ENCODE data around the gene WDR18. TPM values are rescaled to one million over a fixed set of nuclear protein-coding genes. Genes with fewer than 3 reads are reported as not detected.

The WDR18 gene
- total and polyA plus RNA-seq, 2 of the 4 experiments (the other 2 are of a cell fraction): 37.1 to 56.9 TPM

DNA sequence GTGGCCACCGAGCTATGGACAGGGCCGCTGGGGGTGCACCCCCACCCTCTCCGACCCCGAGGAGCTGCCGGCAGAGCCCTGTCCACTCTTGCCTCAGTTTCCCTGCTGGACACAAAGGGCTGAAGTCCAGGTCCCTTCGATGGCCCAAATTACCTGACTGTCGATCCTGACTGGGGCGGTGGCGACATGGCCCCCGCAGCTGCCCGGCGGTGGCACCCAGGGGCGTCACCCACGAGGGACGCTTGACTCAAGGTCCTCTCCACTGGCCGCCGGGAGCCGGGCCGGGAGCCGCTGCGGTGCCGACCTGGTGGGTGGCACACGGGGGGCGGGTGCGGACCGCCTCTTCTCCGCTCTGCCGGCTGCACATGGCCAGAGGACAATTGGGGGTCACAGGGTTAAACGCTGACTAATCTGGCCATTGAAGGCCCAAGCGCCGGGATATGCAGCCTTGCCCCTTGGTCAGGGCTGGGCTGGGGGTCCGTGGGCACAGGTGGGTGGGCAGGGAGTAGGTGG lies 42.0 kb upstream of the WDR18 start:
- no peak overlapping the region for H2BK120ac ChIP-seq (ENCODE audit: low read depth, low read length)
- POLR2A ChIA-PET (ENCODE audit: unreplicated experiment): no interaction called here
- no peaks in the 10 kb centered on the region for H3K9me3 ChIP-seq (ENCODE audit: control insufficient read depth, insufficient read depth, low read length)
- intact Hi-C loops (cut with micrococcal nuclease): no loop called here
- no peak overlapping the region for H3K4ac ChIP-seq (ENCODE audit: low read depth, low read length)
- no peak overlapping the region for H2AK5ac ChIP-seq (ENCODE audit: low read depth, low read length)
- H3K79me1 ChIP-seq (ENCODE audit: low read depth in 1 of 2, low read length in 2 of 2): peaks cover 17 to 79% of the 10 kb centered on the region in 2 experiments
- no peak overlapping the region for H2BK20ac ChIP-seq (ENCODE audit: low read depth, low read length)
- WGBS, 2 experiments (ENCODE audit: extremely low coverage in 2 of 2, insufficient read length in 1 of 2): 92% methylated on average over 12 of the region's 32 CpGs; no CpG with 5 or more reads in 1 of the 2 experiments
- no peak overlapping the region for H4K5ac ChIP-seq (ENCODE audit: low read depth, low read length)
- dilution Hi-C loops (cut with HindIII; ENCODE audit: low sequenced_read_pairs, unreplicated experiment): no loop called here
- H4K8ac ChIP-seq (ENCODE audit: low read depth in 2 of 2, low read length in 2 of 2): no peak overlapping the region
- ATAC-seq (ENCODE audit: low read depth) (no peak), DNase-seq (no peak)
- H3K9ac ChIP-seq (ENCODE audit: low read depth, low read length): no peak overlapping the region
- no peaks in the 10 kb centered on the region for H3K27me3 ChIP-seq (ENCODE audit: control insufficient read depth, insufficient read depth, low read length)
- no peak overlapping the region for H4K91ac ChIP-seq (ENCODE audit: insufficient read depth, low read depth, low read length)
- H4K20me1 ChIP-seq (ENCODE audit: insufficient read depth, low read length): peaks cover 91% of the 10 kb centered on the region
- H3K23ac ChIP-seq (ENCODE audit: low read depth, low read length): no peak overlapping the region
- H2AFZ ChIP-seq (replicated peaks; ENCODE audit: low read length, poor library complexity): no peak overlapping the region
- H3K9me1 ChIP-seq (ENCODE audit: insufficient read depth, low read length): peaks cover 15% of the 10 kb centered on the region
- H3K18ac ChIP-seq (ENCODE audit: low read depth, low read length): no peak overlapping the region
- H3K27ac ChIP-seq (ENCODE audit: insufficient read depth, low read length): no peak overlapping the region
- H2AK9ac ChIP-seq (replicated peaks; ENCODE audit: low read depth, low read length, poor library complexity): peak overlapping the region; percentile 65
- CTCF ChIA-PET: no interaction called here
- H3K14ac ChIP-seq (replicated peaks; ENCODE audit: low read depth, low read length): no peak overlapping the region
- H3K4me1 ChIP-seq (ENCODE audit: control insufficient read depth, insufficient read depth, low read length): peaks cover 9% of the 10 kb centered on the region; the same call in 1 of the 2 replicates
- H3K4me3 ChIP-seq (ENCODE audit: insufficient read depth, low read depth, low read length): no peak overlapping the region
- no peak overlapping the region for H3K56ac ChIP-seq (ENCODE audit: extremely low read depth, insufficient read depth, low read length)
- peaks cover 47% of the 10 kb centered on the region for H3K36me3 ChIP-seq (ENCODE audit: control insufficient read depth, insufficient read depth, low read length)
- in situ Hi-C loops (cut with MboI; ENCODE audit: low sequenced_read_pairs): no loop called here
- TF ChIP-seq RCOR1 (IDR thresholded peaks at IDR 0.05; ENCODE audit: insufficient replicate concordance, low read length) (no peak), ELK1 (IDR thresholded peaks at IDR 0.05; ENCODE audit: borderline replicate concordance, low read depth, low read length) (no peak), CEBPB (IDR thresholded peaks at IDR 0.05; ENCODE audit: low read depth, low read length) (no peak), MAZ (IDR thresholded peaks at IDR 0.05; ENCODE audit: borderline replicate concordance, low read depth, low read length) (no peak), NFE2L2 (IDR thresholded peaks at IDR 0.05; ENCODE audit: low read depth, low read length) (no peak), BHLHE40 (IDR thresholded peaks at IDR 0.05; ENCODE audit: low read depth, low read length) (no peak), CHD1 (IDR thresholded peaks at IDR 0.05; ENCODE audit: low read depth, low read length) (no peak), FOS (IDR thresholded peaks at IDR 0.05; ENCODE audit: low read depth, low read length) (no peak), MXI1 (IDR thresholded peaks at IDR 0.05; ENCODE audit: borderline replicate concordance, low read depth, low read length) (no peak), RAD21 (IDR thresholded peaks at IDR 0.05; ENCODE audit: low read length) (no peak), SMC3 (IDR thresholded peaks at IDR 0.05; ENCODE audit: low read depth, low read length) (no peak), POLR2A (IDR thresholded peaks at IDR 0.05; ENCODE audit: low read depth, low read length) (no peak), RFX5 (IDR thresholded peaks at IDR 0.05; ENCODE audit: low read depth, low read length) (no peak), MAFK (IDR thresholded peaks at IDR 0.05; ENCODE audit: low read depth, low read length) (no peak)
- TF ChIP-seq, protein P1, sequence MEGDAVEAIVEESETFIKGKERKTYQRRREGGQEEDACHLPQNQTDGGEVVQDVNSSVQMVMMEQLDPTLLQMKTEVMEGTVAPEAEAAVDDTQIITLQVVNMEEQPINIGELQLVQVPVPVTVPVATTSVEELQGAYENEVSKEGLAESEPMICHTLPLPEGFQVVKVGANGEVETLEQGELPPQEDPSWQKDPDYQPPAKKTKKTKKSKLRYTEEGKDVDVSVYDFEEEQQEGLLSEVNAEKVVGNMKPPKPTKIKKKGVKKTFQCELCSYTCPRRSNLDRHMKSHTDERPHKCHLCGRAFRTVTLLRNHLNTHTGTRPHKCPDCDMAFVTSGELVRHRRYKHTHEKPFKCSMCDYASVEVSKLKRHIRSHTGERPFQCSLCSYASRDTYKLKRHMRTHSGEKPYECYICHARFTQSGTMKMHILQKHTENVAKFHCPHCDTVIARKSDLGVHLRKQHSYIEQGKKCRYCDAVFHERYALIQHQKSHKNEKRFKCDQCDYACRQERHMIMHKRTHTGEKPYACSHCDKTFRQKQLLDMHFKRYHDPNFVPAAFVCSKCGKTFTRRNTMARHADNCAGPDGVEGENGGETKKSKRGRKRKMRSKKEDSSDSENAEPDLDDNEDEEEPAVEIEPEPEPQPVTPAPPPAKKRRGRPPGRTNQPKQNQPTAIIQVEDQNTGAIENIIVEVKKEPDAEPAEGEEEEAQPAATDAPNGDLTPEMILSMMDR (conservative IDR thresholded peaks at IDR 0.05; ENCODE audit: low read depth, low read length): no peak
- TF ChIP-seq, protein P2, sequence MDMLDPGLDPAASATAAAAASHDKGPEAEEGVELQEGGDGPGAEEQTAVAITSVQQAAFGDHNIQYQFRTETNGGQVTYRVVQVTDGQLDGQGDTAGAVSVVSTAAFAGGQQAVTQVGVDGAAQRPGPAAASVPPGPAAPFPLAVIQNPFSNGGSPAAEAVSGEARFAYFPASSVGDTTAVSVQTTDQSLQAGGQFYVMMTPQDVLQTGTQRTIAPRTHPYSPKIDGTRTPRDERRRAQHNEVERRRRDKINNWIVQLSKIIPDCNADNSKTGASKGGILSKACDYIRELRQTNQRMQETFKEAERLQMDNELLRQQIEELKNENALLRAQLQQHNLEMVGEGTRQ (IDR thresholded peaks at IDR 0.05; ENCODE audit: low read depth, low read length): no peak
- BruUV-seq (replicated peaks): no TSS peak
- H2BK15ac ChIP-seq (ENCODE audit: low read depth, low read length): no peak overlapping the region
- H2BK5ac ChIP-seq (ENCODE audit: low read depth, low read length, poor library complexity, severe bottlenecking): no peak overlapping the region
- H3K4me2 ChIP-seq (ENCODE audit: low read depth, low read length): no peak overlapping the region
